Neuron (in vitro differentiated cells): ENCODE measurements around the gene MYO16.

Experiments
- H2AFZ ChIP-seq: one replicate; pipeline ENCODE4 v1.6.1; 2013; ENCODE audit warnings: low read depth, mild to moderate bottlenecking, inconsistent platforms, low read length, moderate library complexity
- H3K27me3 ChIP-seq: one replicate; pipeline ENCODE4 v1.6.1; 2013; ENCODE audit warnings: low read length; ENCODE audit not compliant: insufficient read depth
- H3K36me3 ChIP-seq: one replicate; pipeline ENCODE4 v1.6.1; 2013; ENCODE audit warnings: low read length; ENCODE audit not compliant: insufficient read depth
- H3K4me1 ChIP-seq: one replicate; pipeline ENCODE4 v1.6.1; 2013; ENCODE audit warnings: low read length; ENCODE audit not compliant: insufficient read depth
- H3K4me3 ChIP-seq: 2 replicates; pipeline ENCODE4 v1.5.1; 2013; ENCODE audit warnings: mild to moderate bottlenecking, low read length, moderate library complexity
- H3K9me3 ChIP-seq: one replicate; pipeline ENCODE4 v1.6.1; 2013; ENCODE audit warnings: low read length

The MYO16 gene

GRCh38 chr13:109010912-109011311, 381.5 kb downstream of the MYO16 start:
- Histone ChIP-seq H3K9me3 (no peaks in the 10 kb centered on the region), H2AFZ (no peak overlapping the region), H3K4me1 (peaks cover 5% of the 10 kb centered on the region), H3K36me3 (no peaks in the 10 kb centered on the region), H3K4me3 (no peak overlapping the region), H3K27me3 (no peaks in the 10 kb centered on the region)

GRCh38 chr13:109012115-109012514, 382.7 kb downstream of the MYO16 start:
- H3K9me3 ChIP-seq = no peaks in the 10 kb centered on the region
- no peaks in the 10 kb centered on the region for H3K36me3 ChIP-seq
- no peaks in the 10 kb centered on the region for H3K27me3 ChIP-seq
- H2AFZ ChIP-seq = no peak overlapping the region
- peaks cover 5% of the 10 kb centered on the region for H3K4me1 ChIP-seq
- no peak overlapping the region for H3K4me3 ChIP-seq

- Histone ChIP-seq H3K4me1 (no peaks in the 10 kb centered on the region), H3K4me3 (no peak overlapping the region), H3K36me3 (no peaks in the 10 kb centered on the region), H3K9me3 (peaks cover 3% of the 10 kb centered on the region), H3K27me3 (no peaks in the 10 kb centered on the region), H2AFZ (no peak overlapping the region)
Measured at GRCh38 chr13:109021558-109021957, 392.1 kb downstream of the MYO16 start.

- Histone ChIP-seq H3K9me3 (no peaks in the 10 kb centered on the region), H3K4me3 (no peak overlapping the region), H3K36me3 (no peaks in the 10 kb centered on the region), H3K27me3 (no peaks in the 10 kb centered on the region), H3K4me1 (no peaks in the 10 kb centered on the region), H2AFZ (no peak overlapping the region)
Measured at GRCh38 chr13:109024611-109025010, 395.2 kb downstream of the MYO16 start.

- H2AFZ ChIP-seq = no peak overlapping the region
- H3K27me3 ChIP-seq = no peaks in the 10 kb centered on the region
- H3K9me3 ChIP-seq = no peaks in the 10 kb centered on the region
Measured at GRCh38 chr13:109026266-109026665, 396.9 kb downstream of the MYO16 start.

GRCh38 chr13:109028624-109029023, 399.2 kb downstream of the MYO16 start:
- Histone ChIP-seq H2AFZ (no peak overlapping the region), H3K4me1 (no peaks in the 10 kb centered on the region), H3K9me3 (no peaks in the 10 kb centered on the region), H3K4me3 (no peak overlapping the region), H3K36me3 (no peaks in the 10 kb centered on the region), H3K27me3 (no peaks in the 10 kb centered on the region)

More at GRCh38 chr13:109026266-109026665, 396.9 kb downstream of the MYO16 start:
- no peaks in the 10 kb centered on the region for H3K4me1 ChIP-seq
- H3K36me3 ChIP-seq = no peaks in the 10 kb centered on the region
- H3K4me3 ChIP-seq = no peak overlapping the region

GRCh38 chr13:109033090-109033489, 403.7 kb downstream of the MYO16 start:
- H3K36me3 ChIP-seq = no peaks in the 10 kb centered on the region
- no peak overlapping the region for H3K4me3 ChIP-seq
- H3K27me3 ChIP-seq = no peaks in the 10 kb centered on the region
- no peak overlapping the region for H2AFZ ChIP-seq
- peaks cover 23% of the 10 kb centered on the region for H3K4me1 ChIP-seq
- H3K9me3 ChIP-seq = no peaks in the 10 kb centered on the region

- H2AFZ ChIP-seq = peak overlapping the region; percentile 19
- H3K4me1 ChIP-seq = peaks cover 23% of the 10 kb centered on the region
- H3K4me3 ChIP-seq = no peak overlapping the region
- H3K27me3 ChIP-seq = no peaks in the 10 kb centered on the region
- no peaks in the 10 kb centered on the region for H3K9me3 ChIP-seq
- no peaks in the 10 kb centered on the region for H3K36me3 ChIP-seq
Measured at GRCh38 chr13:109036078-109036780, 406.8 kb downstream of the MYO16 start.

GRCh38 chr13:109043636-109044035, 414.2 kb downstream of the MYO16 start:
- no peaks in the 10 kb centered on the region for H3K4me1 ChIP-seq
- no peaks in the 10 kb centered on the region for H3K36me3 ChIP-seq
- H3K9me3 ChIP-seq = no peaks in the 10 kb centered on the region
- H3K4me3 ChIP-seq = no peak overlapping the region
- H2AFZ ChIP-seq = no peak overlapping the region
- H3K27me3 ChIP-seq = no peaks in the 10 kb centered on the region

- Histone ChIP-seq H3K9me3 (no peaks in the 10 kb centered on the region), H3K4me3 (no peak overlapping the region), H2AFZ (no peak overlapping the region), H3K4me1 (peaks cover 17% of the 10 kb centered on the region), H3K27me3 (no peaks in the 10 kb centered on the region), H3K36me3 (no peaks in the 10 kb centered on the region)
Measured at GRCh38 chr13:109055850-109056249, 426.4 kb downstream of the MYO16 start.

GRCh38 chr13:109058087-109058486, 428.7 kb downstream of the MYO16 start:
- Histone ChIP-seq H3K9me3 (no peaks in the 10 kb centered on the region), H3K4me1 (peaks cover 17% of the 10 kb centered on the region), H2AFZ (no peak overlapping the region), H3K4me3 (no peak overlapping the region), H3K27me3 (no peaks in the 10 kb centered on the region), H3K36me3 (no peaks in the 10 kb centered on the region)

GRCh38 chr13:109072505-109072904, 443.1 kb downstream of the MYO16 start:
- Histone ChIP-seq H2AFZ (no peak overlapping the region), H3K36me3 (no peaks in the 10 kb centered on the region), H3K9me3 (peaks cover 5% of the 10 kb centered on the region), H3K4me3 (no peak overlapping the region), H3K4me1 (no peaks in the 10 kb centered on the region), H3K27me3 (no peaks in the 10 kb centered on the region)

GRCh38 chr13:109074436-109074835, 445.0 kb downstream of the MYO16 start:
- H2AFZ ChIP-seq = no peak overlapping the region
- no peak overlapping the region for H3K4me3 ChIP-seq
- H3K27me3 ChIP-seq = no peaks in the 10 kb centered on the region
- H3K9me3 ChIP-seq = peaks cover 3% of the 10 kb centered on the region
- no peaks in the 10 kb centered on the region for H3K36me3 ChIP-seq
- H3K4me1 ChIP-seq = no peaks in the 10 kb centered on the region

- no peaks in the 10 kb centered on the region for H3K36me3 ChIP-seq
Measured at GRCh38 chr13:109074853-109075252, 445.4 kb downstream of the MYO16 start.

More at GRCh38 chr13:109074853-109075252, 445.4 kb downstream of the MYO16 start:
- H3K27me3 ChIP-seq = no peaks in the 10 kb centered on the region
- H2AFZ ChIP-seq = no peak overlapping the region
- peaks cover 3% of the 10 kb centered on the region for H3K9me3 ChIP-seq
- no peaks in the 10 kb centered on the region for H3K4me1 ChIP-seq
- H3K4me3 ChIP-seq = no peak overlapping the region
